ENCODE measurements around the gene GLCCI1.

The GLCCI1 gene

GRCh38 chr7:7976677-7977076 is 8.1 kb downstream of the GLCCI1 start:
- Histone ChIP-seq H3K4me1 (no peaks in the 10 kb centered on the region), H3K36me3 (ENCODE audit: control insufficient read depth, insufficient read depth, low read length) (no peaks in the 10 kb centered on the region), H3K27ac (no peak overlapping the region), H3K4me3 (ENCODE audit: low read depth, low read length) (no peak overlapping the region), H3K9ac (no peak overlapping the region), H2AFZ (no peak overlapping the region), H3K27me3 (ENCODE audit: control insufficient read depth, insufficient read depth, low read length) (no peaks in the 10 kb centered on the region), H3K79me2 (peaks cover 4% of the 10 kb centered on the region), H3K9me3 (ENCODE audit: control insufficient read depth, low read length) (no peaks in the 10 kb centered on the region), H3K4me2 (ENCODE audit: low read length) (no peak overlapping the region)
- TF ChIP-seq, protein P1, sequence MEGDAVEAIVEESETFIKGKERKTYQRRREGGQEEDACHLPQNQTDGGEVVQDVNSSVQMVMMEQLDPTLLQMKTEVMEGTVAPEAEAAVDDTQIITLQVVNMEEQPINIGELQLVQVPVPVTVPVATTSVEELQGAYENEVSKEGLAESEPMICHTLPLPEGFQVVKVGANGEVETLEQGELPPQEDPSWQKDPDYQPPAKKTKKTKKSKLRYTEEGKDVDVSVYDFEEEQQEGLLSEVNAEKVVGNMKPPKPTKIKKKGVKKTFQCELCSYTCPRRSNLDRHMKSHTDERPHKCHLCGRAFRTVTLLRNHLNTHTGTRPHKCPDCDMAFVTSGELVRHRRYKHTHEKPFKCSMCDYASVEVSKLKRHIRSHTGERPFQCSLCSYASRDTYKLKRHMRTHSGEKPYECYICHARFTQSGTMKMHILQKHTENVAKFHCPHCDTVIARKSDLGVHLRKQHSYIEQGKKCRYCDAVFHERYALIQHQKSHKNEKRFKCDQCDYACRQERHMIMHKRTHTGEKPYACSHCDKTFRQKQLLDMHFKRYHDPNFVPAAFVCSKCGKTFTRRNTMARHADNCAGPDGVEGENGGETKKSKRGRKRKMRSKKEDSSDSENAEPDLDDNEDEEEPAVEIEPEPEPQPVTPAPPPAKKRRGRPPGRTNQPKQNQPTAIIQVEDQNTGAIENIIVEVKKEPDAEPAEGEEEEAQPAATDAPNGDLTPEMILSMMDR (IDR thresholded peaks at IDR 0.05) = no peak

DNA sequence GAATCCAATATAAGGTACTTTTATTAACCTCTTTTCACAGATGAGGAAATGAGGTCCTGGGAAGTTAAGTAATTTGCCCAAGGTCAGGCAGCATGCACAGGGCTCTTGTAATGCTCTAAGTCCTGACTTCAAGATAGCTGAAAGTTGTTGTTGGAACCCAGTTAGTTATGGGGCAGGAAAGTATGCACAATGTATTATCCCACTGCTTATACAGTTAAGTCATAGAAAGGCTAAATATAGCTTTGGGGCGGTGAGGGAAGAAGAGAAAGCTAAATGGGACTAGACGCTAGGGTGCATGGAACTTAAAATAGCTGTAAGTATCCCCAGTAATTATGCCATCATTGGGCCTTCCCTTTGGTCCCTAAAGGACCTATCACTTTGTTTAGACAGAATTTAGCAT is 9.2 kb downstream of the GLCCI1 start:
- H3K4me1 ChIP-seq = no peaks in the 10 kb centered on the region
- no peaks in the 10 kb centered on the region for H3K36me3 ChIP-seq (ENCODE audit: control insufficient read depth, insufficient read depth, low read length)
- no peak overlapping the region for H3K27ac ChIP-seq

DNA sequence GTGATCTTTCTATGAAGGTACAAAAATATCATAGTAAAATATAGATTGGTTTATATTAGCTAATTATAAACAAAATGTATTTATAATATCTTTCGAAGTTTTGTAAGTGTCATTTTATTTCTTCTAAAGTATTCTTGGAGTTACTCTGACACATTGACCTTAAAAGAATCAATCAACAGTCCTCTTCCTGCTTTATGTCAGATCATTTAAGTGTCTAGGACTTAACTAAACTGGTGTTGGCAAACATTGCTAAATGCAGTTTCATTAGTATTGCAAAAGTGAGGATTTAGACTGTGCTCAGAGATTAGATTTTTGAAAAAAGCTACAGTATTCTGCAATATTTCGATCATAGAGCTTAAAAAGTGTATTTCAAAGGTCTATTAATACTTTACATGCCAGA is 10.3 kb downstream of the GLCCI1 start:
- Histone ChIP-seq H3K27ac (no peak overlapping the region), H3K4me2 (ENCODE audit: low read length) (no peak overlapping the region), H3K4me3 (ENCODE audit: low read depth, low read length) (no peak overlapping the region), H3K27me3 (ENCODE audit: control insufficient read depth, insufficient read depth, low read length) (no peaks in the 10 kb centered on the region), H3K9me3 (ENCODE audit: control insufficient read depth, low read length) (no peaks in the 10 kb centered on the region), H3K4me1 (no peaks in the 10 kb centered on the region), H3K79me2 (no peaks in the 10 kb centered on the region), H3K9ac (no peak overlapping the region), H3K36me3 (ENCODE audit: control insufficient read depth, insufficient read depth, low read length) (no peaks in the 10 kb centered on the region), H2AFZ (no peak overlapping the region)
- TF ChIP-seq, protein P1 (IDR thresholded peaks at IDR 0.05) = no peak

More for the DNA sequence above, 9.2 kb downstream of the GLCCI1 start:
- Histone ChIP-seq H3K4me3 (ENCODE audit: low read depth, low read length) (no peak overlapping the region), H2AFZ (no peak overlapping the region), H3K9me3 (ENCODE audit: control insufficient read depth, low read length) (no peaks in the 10 kb centered on the region), H3K27me3 (ENCODE audit: control insufficient read depth, insufficient read depth, low read length) (no peaks in the 10 kb centered on the region), H3K79me2 (no peaks in the 10 kb centered on the region), H3K4me2 (ENCODE audit: low read length) (no peak overlapping the region), H3K9ac (no peak overlapping the region)
- TF ChIP-seq, protein P1 (IDR thresholded peaks at IDR 0.05) = no peak

DNA sequence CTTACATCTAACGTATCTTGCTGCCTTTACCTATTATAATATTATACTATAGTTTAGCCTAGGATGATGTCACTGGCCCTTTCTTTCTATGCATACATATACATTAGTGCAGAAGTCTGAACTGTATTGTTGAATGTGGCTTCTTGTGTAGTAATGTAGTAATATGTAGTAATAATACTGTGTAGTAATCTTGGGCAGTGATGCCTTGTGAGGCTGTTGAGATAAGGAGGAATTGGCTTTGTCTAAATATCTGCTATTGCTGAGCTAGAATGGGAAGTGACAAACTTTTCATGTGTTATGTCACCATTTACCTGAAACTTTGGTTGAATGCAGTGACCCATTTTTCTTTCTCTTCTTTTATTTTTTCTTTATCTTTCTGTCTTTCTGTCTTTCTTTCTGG is 11.0 kb downstream of the GLCCI1 start:
- no peak overlapping the region for H3K9ac ChIP-seq
- H3K27me3 ChIP-seq (ENCODE audit: control insufficient read depth, insufficient read depth, low read length) = no peaks in the 10 kb centered on the region
- no peaks in the 10 kb centered on the region for H3K79me2 ChIP-seq
- no peaks in the 10 kb centered on the region for H3K4me1 ChIP-seq
- H3K9me3 ChIP-seq (ENCODE audit: control insufficient read depth, low read length) = no peaks in the 10 kb centered on the region
- no peak overlapping the region for H2AFZ ChIP-seq
- no peak overlapping the region for H3K4me3 ChIP-seq (ENCODE audit: low read depth, low read length)
- no peak overlapping the region for H3K4me2 ChIP-seq (ENCODE audit: low read length)
- no peaks in the 10 kb centered on the region for H3K36me3 ChIP-seq (ENCODE audit: control insufficient read depth, insufficient read depth, low read length)
- TF ChIP-seq, protein P1 (IDR thresholded peaks at IDR 0.05) = no peak
- H3K27ac ChIP-seq = no peak overlapping the region

GRCh38 chr7:7980134-7980533 is 11.5 kb downstream of the GLCCI1 start:
- no peak overlapping the region for H2AFZ ChIP-seq

More at GRCh38 chr7:7980134-7980533, 11.5 kb downstream of the GLCCI1 start:
- TF ChIP-seq, protein P1 (IDR thresholded peaks at IDR 0.05) = no peak
- Histone ChIP-seq H3K36me3 (ENCODE audit: control insufficient read depth, insufficient read depth, low read length) (no peaks in the 10 kb centered on the region), H3K4me3 (ENCODE audit: low read depth, low read length) (no peak overlapping the region), H3K9me3 (ENCODE audit: control insufficient read depth, low read length) (no peaks in the 10 kb centered on the region), H3K4me1 (no peaks in the 10 kb centered on the region), H3K4me2 (ENCODE audit: low read length) (no peak overlapping the region), H3K79me2 (no peaks in the 10 kb centered on the region), H3K27me3 (ENCODE audit: control insufficient read depth, insufficient read depth, low read length) (no peaks in the 10 kb centered on the region), H3K9ac (no peak overlapping the region), H3K27ac (no peak overlapping the region)
